DOHH2 (cell line): Measurements from ENCODE around the gene PPFIA1.

ENCODE experiments used
- CTCF ChIP-seq: fragments of 200-600 bp; sonication (generic); IDR thresholded peaks from one replicate; pipeline ENCODE4 v1.5.1; 2014; ENCODE audit warnings: antibody characterized with exemption, mild to moderate bottlenecking, low read depth, low read length; ENCODE audit not compliant: poor library complexity, severe bottlenecking
- EZH2phosphoT487 ChIP-seq: fragments of 200-600 bp; sonication (generic); IDR thresholded peaks from 2 replicates; pipeline ENCODE4 v1.6.1; 2017; ENCODE audit warnings: borderline replicate concordance, mild to moderate bottlenecking, antibody characterized with exemption, low read length, moderate library complexity, mixed read lengths

DNA sequence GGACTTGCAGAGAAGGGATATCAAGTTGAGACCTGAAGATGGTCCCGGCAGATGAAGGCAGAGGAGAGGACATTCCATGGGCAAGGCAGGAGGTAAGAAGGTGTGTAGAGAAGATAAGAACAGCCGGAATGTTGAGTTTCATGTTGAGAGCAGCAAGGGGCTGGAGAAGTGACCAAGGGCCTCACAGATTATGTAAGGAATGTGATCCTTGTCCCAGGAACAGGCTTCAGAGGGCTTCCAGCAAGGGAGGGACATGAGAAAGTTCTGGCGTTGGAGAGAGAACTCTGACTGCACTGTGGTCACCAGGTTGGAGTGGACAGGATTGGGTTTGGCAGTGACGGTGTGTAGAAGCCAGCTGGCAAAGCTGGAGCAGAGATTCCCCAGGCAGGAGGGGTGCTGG lies 27.6 kb upstream of the PPFIA1 start:
- TF ChIP-seq CTCF (no peak), EZH2phosphoT487 (no peak)
